Endothelial cell of umbilical vein (primary cell): ENCODE data around the gene KIFC3. TPM values are rescaled to one million over a fixed set of nuclear protein-coding genes. Genes with fewer than 3 reads are reported as not detected.

Source experiments
- BruUV-seq: library from RNA; stranded (reverse); fragments of 400-500 nt; replicated peaks from 2 replicates; lab custom pipeline; 2021; lab: Mats Ljungman, UMichigan
- CTCF ChIA-PET: fragments of 300-600, 350-600 bp; sonication (Branson Sonifier 250); formaldehyde crosslinking; loops from one replicate; lab custom pipeline; 2021; ENCODE audit warnings: antibody characterized with exemption, inconsistent platforms; lab: Charles Lee
- POLR2A ChIA-PET: fragments of 300-600, 350-600 bp; sonication (Branson Sonifier 250); formaldehyde crosslinking; loops from one replicate; lab custom pipeline; 2021; ENCODE audit warnings: antibody characterized with exemption, inconsistent platforms; lab: Charles Lee
- DNase-seq: peaks from one replicate; pipeline ENCODE4 v3.0.0-alpha.2; 2011; ENCODE audit warnings: low read depth, low spot score
- FAIRE-seq: peaks from 2 replicates; lab custom pipeline; 2011; peaks lifted over from hg19 to GRCh38; lab: Jason Lieb, UNC
- H2AFZ ChIP-seq: 2 replicates; pipeline ENCODE4 v1.6.0; 2012; ENCODE audit warnings: low read depth, low read length, control low read depth, inconsistent platforms
- H3K27ac ChIP-seq: 2 replicates; pipeline ENCODE4 v1.5.1; 2011; ENCODE audit warnings: low read depth, mild to moderate bottlenecking, control low read depth, low read length, moderate library complexity; ENCODE audit not compliant: insufficient read depth
- H3K27me3 ChIP-seq, 2 experiments: 2 replicates each; pipeline versions ENCODE4 v1.6.0 to v1.6.1; 2011; ENCODE audit warnings: low read length in 2 of 2, mixed read lengths in 1 of 2; ENCODE audit not compliant: control insufficient read depth in 2 of 2, insufficient read depth in 2 of 2
- H3K36me3 ChIP-seq, 2 experiments: 2 replicates in 1 of 2; 3 replicates in 1 of 2; pipeline ENCODE4 v1.5.1; 2011; ENCODE audit warnings: low read length in 2 of 2, mild to moderate bottlenecking in 1 of 2, moderate library complexity in 1 of 2; ENCODE audit not compliant: control insufficient read depth in 2 of 2, insufficient read depth in 2 of 2; ENCODE audit errors: extremely low read depth in 1 of 2
- H3K4me1 ChIP-seq: 3 replicates; pipeline ENCODE4 v1.5.1; 2011; ENCODE audit warnings: mild to moderate bottlenecking, low read length; ENCODE audit not compliant: control insufficient read depth, insufficient read depth; ENCODE audit errors: extremely low read depth
- H3K4me2 ChIP-seq: 2 replicates; pipeline ENCODE4 v1.6.1; 2011; ENCODE audit warnings: low read length, control low read depth, mixed read lengths; ENCODE audit not compliant: insufficient read depth
- H3K4me3 ChIP-seq, 3 experiments: fragments of 200-600 bp in 1 of 3; sonication (generic), shearing (Covaris generic) in 1 of 3; replicated peaks in 1 of 3; 2 replicates each; pipeline ENCODE4 v1.5.1; 2011 to 2016; ENCODE audit warnings: control low read depth in 3 of 3, low read length in 3 of 3, mild to moderate bottlenecking in 2 of 3, inconsistent platforms in 1 of 3, low read depth in 1 of 3, moderate library complexity in 1 of 3; ENCODE audit not compliant: insufficient read depth in 1 of 3
- H3K79me2 ChIP-seq: 2 replicates; pipeline ENCODE4 v1.6.0; 2012; ENCODE audit warnings: low read length, inconsistent platforms; ENCODE audit not compliant: control insufficient read depth, insufficient read depth
- H3K9ac ChIP-seq: replicated peaks from 2 replicates; pipeline ENCODE3; 2011; ENCODE audit warnings: low read length, control low read depth; ENCODE audit not compliant: insufficient read depth; ENCODE audit errors: extremely low read depth
- H3K9me1 ChIP-seq: replicated peaks from 3 replicates; pipeline ENCODE4 v1.6.0; 2011; ENCODE audit warnings: mild to moderate bottlenecking, low read length; ENCODE audit not compliant: control insufficient read depth, insufficient read depth; ENCODE audit errors: extremely low read depth
- H3K9me3 ChIP-seq: replicated peaks from 2 replicates; pipeline ENCODE4 v1.5.1; 2012; ENCODE audit warnings: low read length, inconsistent platforms; ENCODE audit not compliant: control insufficient read depth, insufficient read depth
- H4K20me1 ChIP-seq: replicated peaks from 2 replicates; pipeline ENCODE3; 2011; ENCODE audit warnings: mild to moderate bottlenecking, low read length; ENCODE audit not compliant: control insufficient read depth, insufficient read depth; ENCODE audit errors: extremely low read depth
- EZH2 ChIP-seq: IDR thresholded peaks from 2 replicates; pipeline ENCODE4 v1.6.1; 2012; ENCODE audit warnings: borderline replicate concordance, low read depth, mild to moderate bottlenecking, moderate library complexity, low read length, inconsistent platforms; ENCODE audit not compliant: severe bottlenecking
- FOS ChIP-seq: IDR thresholded peaks from 2 replicates; pipeline ENCODE4 v1.6.1; 2011; ENCODE audit warnings: mild to moderate bottlenecking, low read length, moderate library complexity, borderline replicate concordance; ENCODE audit not compliant: insufficient read depth
- GATA2 ChIP-seq: IDR thresholded peaks from 2 replicates; pipeline ENCODE4 v1.7.0; 2011; ENCODE audit warnings: low read depth, mild to moderate bottlenecking, moderate library complexity, mixed read lengths, low read length; ENCODE audit not compliant: insufficient read length, insufficient read depth
- JUN ChIP-seq: IDR thresholded peaks from 2 replicates; pipeline ENCODE4 v1.6.1; 2011; ENCODE audit warnings: borderline replicate concordance, low read depth; ENCODE audit not compliant: insufficient read length, insufficient read depth
- MAX ChIP-seq: IDR thresholded peaks from 2 replicates; pipeline ENCODE4 v1.6.1; 2011; ENCODE audit not compliant: insufficient read depth, insufficient read length
- MYC ChIP-seq: IDR thresholded peaks from one replicate; pipeline ENCODE4 v1.6.1; 2011; ENCODE audit warnings: mild to moderate bottlenecking, low read depth, low read length
- POLR2A ChIP-seq: IDR thresholded peaks from 2 replicates; pipeline ENCODE4 v1.6.1; 2012; ENCODE audit warnings: low read depth, mild to moderate bottlenecking, control low read depth, low read length
- POLR2AphosphoS5 ChIP-seq: IDR thresholded peaks from 2 replicates; pipeline ENCODE4 v1.6.1; 2012; ENCODE audit warnings: low read depth, mild to moderate bottlenecking, control low read depth, low read length, moderate library complexity; ENCODE audit not compliant: insufficient read depth
- dilution Hi-C: fragments of 300-500 bp; cut with MboI; formaldehyde crosslinking; loops from one replicate; pipeline ENCODE4 v1.15.0; 2019; ENCODE audit warnings: low sequenced_read_pairs; ENCODE audit not compliant: extremely low pct_ligation_motif_present
- intact Hi-C: fragments of 100-400 bp; cut with micrococcal nuclease; formaldehyde crosslinking; loops from one replicate; pipeline ENCODE4 v1.10.0; 2022
- polyA plus RNA-seq, 4 experiments: library from polyadenylated mRNA; depleted of rRNA in 3 of 4; stranded (reverse) in 3 of 4; unstranded in 1 of 4; fragments of >200 nt; gene quantifications; 2 replicates each; pipeline versions ENCODE4 v1.2.1 to v1.2.3, GENCODE V29; 2011 to 2012; ENCODE audit warnings: missing spikeins in 1 of 4
- total RNA-seq: library from RNA; stranded (reverse); gene quantifications from 2 replicates; pipeline ENCODE4 v1.2.3, GENCODE V29; 2021
- TF ChIP-seq, protein P1 (sequence below), 2 donors: IDR thresholded peaks; 1 replicate in 1 of 2; 2 replicates in 1 of 2; pipeline ENCODE4 v1.5.1; 2011; ENCODE audit warnings: low read length in 2 of 2, mild to moderate bottlenecking in 2 of 2, moderate library complexity in 2 of 2, control low read depth in 1 of 2, inconsistent platforms in 1 of 2, low read depth in 1 of 2; ENCODE audit not compliant: insufficient read depth in 1 of 2; ENCODE audit errors: extremely low read depth in 1 of 2

KIFC3 gene
- total and polyA plus RNA-seq, 2 donors (not counting 3 experiments of a cell fraction or from before 2014, with no cell fraction given) = 36.3 to 62.2 TPM

DNA sequence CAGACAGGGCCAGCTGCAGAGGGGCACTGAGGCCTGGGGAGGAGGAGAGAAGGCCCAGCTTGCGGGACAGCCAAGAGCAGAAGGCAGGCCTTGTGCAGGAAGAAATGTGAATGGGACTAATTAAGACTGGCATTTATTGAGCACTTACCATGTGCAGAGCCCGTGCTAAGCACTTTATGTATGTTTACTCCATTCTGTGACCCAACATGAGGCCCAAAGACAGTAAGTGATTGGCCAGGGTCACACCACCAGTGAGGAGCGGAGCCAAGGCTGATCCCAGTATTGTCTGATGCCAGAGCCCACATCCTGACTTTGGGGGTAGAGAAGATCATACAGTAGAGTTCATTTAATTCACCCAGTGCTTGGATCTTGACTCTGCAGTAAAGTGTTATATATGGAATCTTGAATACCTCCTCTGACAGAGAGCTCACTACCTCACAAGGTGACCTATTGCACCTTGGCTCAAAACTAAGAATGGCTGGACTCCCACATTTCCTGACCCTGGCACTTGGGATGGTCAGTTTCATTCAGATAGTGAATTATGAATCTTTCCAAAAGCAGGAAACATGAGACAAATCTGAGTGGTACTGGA lies 53.1 kb downstream of the KIFC3 start:
- H4K20me1 ChIP-seq = no peaks in the 10 kb centered on the region
- no peaks in the 10 kb centered on the region for H3K4me1 ChIP-seq
- ChIA-PET CTCF (interaction anchor here (0.7 to 1.7 kb wide), 2 partner anchors 8 to 13 kb away, joined by 3 to 7 read pairs; no protein-coding TSS in a partner anchor), POLR2A (no interaction called here)
- TF ChIP-seq JUN = no peak
- TF ChIP-seq EZH2 = no peak
- TF ChIP-seq POLR2AphosphoS5 = no peak
- no peak for TF ChIP-seq FOS
- no peak for TF ChIP-seq GATA2
- TF ChIP-seq MAX = no peak
- no peak for TF ChIP-seq POLR2A
- TF ChIP-seq MYC = no peak
- TF ChIP-seq, protein P1, sequence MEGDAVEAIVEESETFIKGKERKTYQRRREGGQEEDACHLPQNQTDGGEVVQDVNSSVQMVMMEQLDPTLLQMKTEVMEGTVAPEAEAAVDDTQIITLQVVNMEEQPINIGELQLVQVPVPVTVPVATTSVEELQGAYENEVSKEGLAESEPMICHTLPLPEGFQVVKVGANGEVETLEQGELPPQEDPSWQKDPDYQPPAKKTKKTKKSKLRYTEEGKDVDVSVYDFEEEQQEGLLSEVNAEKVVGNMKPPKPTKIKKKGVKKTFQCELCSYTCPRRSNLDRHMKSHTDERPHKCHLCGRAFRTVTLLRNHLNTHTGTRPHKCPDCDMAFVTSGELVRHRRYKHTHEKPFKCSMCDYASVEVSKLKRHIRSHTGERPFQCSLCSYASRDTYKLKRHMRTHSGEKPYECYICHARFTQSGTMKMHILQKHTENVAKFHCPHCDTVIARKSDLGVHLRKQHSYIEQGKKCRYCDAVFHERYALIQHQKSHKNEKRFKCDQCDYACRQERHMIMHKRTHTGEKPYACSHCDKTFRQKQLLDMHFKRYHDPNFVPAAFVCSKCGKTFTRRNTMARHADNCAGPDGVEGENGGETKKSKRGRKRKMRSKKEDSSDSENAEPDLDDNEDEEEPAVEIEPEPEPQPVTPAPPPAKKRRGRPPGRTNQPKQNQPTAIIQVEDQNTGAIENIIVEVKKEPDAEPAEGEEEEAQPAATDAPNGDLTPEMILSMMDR (IDR thresholded peaks at IDR 0.05; ENCODE audit: extremely low read depth in 1 of 2, insufficient read depth in 1 of 2, low read depth in 1 of 2, low read length in 2 of 2) = no peak
- H3K9ac ChIP-seq = no peak overlapping the region
- DNase-seq = no peak
- H3K27ac ChIP-seq = no peak overlapping the region
- no peaks in the 10 kb centered on the region for H3K79me2 ChIP-seq
- no peaks in the 10 kb centered on the region for H3K9me1 ChIP-seq
- BruUV-seq = no TSS peak
- intact Hi-C loops (no loop called here), dilution Hi-C loops (no loop called here)
- no peak overlapping the region for H2AFZ ChIP-seq
- H3K27me3 ChIP-seq = no peaks in the 10 kb centered on the region
- no peak overlapping the region for H3K4me2 ChIP-seq
- FAIRE-seq = no peak
- H3K9me3 ChIP-seq = no peaks in the 10 kb centered on the region
- H3K36me3 ChIP-seq = peaks cover 0 to 7% of the 10 kb centered on the region in 2 experiments
- H3K4me3 ChIP-seq = no peak overlapping the region
